Gastroesophageal sphincter (tissue), 3 donors: ENCODE data around the gene ZNF223.

Experiments
- EP300 ChIP-seq: sonication (generic); formaldehyde crosslinking; IDR thresholded peaks from one replicate; pipeline ENCODE4 v1.6.1; 2017; ENCODE audit warnings: antibody characterized with exemption, mild to moderate bottlenecking
- POLR2A ChIP-seq, 2 donors: fragments of 450-650 bp; IDR thresholded peaks; one replicate each; pipeline ENCODE4 v1.6.1; 2017; ENCODE audit warnings: antibody characterized with exemption in 2 of 2, mild to moderate bottlenecking in 2 of 2, moderate library complexity in 1 of 2
- POLR2AphosphoS5 ChIP-seq: sonication (generic); formaldehyde crosslinking; IDR thresholded peaks from one replicate; pipeline ENCODE4 v1.6.1; 2017; ENCODE audit warnings: antibody characterized with exemption
- TF ChIP-seq, protein P1 (sequence below), 4 experiments: fragments of 200-600 bp in 2 of 4; fragments of 450-650 bp in 2 of 4; sonication (generic) in 1 of 4; IDR thresholded peaks; one replicate each; pipeline ENCODE4 v1.5.1; 2017 to 2019; ENCODE audit warnings: antibody characterized with exemption in 4 of 4, mild to moderate bottlenecking in 2 of 4, moderate library complexity in 2 of 4

DNA sequence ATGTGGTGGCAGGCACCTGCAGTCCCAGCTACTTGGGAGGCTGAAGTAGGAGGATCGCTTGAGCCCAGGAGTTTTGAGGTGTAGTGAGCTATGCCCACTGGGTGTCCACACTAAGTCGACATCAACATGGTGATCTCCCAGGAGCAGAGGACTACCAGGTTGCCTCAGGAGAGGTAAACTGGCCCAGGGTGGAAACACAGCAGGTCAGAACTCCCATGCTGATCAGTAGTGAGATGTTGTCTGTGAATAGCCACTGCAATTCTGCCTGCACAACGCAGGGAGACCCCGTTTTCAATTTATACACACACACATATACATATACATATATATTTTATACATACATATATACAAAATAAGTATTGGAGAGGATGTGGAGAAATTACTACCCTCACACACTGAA is 40.3 kb downstream of the ZNF223 start:
- TF ChIP-seq POLR2AphosphoS5 (no peak), POLR2A (IDR thresholded peaks at IDR 0.05) (no peak), EP300 (no peak)
- TF ChIP-seq, protein P1, sequence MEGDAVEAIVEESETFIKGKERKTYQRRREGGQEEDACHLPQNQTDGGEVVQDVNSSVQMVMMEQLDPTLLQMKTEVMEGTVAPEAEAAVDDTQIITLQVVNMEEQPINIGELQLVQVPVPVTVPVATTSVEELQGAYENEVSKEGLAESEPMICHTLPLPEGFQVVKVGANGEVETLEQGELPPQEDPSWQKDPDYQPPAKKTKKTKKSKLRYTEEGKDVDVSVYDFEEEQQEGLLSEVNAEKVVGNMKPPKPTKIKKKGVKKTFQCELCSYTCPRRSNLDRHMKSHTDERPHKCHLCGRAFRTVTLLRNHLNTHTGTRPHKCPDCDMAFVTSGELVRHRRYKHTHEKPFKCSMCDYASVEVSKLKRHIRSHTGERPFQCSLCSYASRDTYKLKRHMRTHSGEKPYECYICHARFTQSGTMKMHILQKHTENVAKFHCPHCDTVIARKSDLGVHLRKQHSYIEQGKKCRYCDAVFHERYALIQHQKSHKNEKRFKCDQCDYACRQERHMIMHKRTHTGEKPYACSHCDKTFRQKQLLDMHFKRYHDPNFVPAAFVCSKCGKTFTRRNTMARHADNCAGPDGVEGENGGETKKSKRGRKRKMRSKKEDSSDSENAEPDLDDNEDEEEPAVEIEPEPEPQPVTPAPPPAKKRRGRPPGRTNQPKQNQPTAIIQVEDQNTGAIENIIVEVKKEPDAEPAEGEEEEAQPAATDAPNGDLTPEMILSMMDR (IDR thresholded peaks at IDR 0.05): no peak
